Kidney glomerular epithelial cell (primary cell): Measurements from ENCODE around the gene DNMT3A.
A peak's percentile ranks its signal among the peaks of the same experiment; 100 is the strongest.
"Not testable (repeated sequence)": the region's sequence is repeated elsewhere in the genome, so short reads cannot be mapped to it uniquely, and the experiment has no call there.

Experiments used
- DNase-seq: peaks from one replicate; lab custom pipeline; 2025; lab: John Stamatoyannopoulos, UW

DNMT3A gene

GRCh38 chr2:25283921-25284320 lies 57.8 kb downstream of the DNMT3A start:
- DNase-seq = no peak

GRCh38 chr2:25281941-25282340 lies 59.8 kb downstream of the DNMT3A start:
- no peak for DNase-seq

DNA sequence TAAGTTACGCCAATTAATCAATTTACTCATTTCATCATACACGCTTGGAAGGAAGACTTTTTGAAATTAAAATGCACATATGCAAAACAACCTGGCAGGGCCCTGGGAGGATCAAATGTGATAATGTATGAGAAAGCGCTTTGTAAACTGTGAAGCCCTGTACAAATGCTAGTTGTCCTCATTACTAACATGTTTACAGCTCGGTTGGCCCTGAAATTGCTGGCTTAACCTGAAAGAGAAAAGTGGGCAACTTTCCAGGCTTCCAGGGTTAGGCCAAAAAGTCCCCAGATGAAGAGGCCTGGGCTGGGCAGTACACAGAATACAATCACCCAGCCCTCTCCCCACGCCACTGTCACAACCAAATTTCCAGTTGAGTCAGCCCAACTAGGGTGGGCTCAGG lies 60.2 kb downstream of the DNMT3A start:
- DNase-seq = no peak

- DNase-seq = no peak
Observed at GRCh38 chr2:25280051-25280687, 61.6 kb downstream of the DNMT3A start.

- no peak for DNase-seq
Observed at GRCh38 chr2:25279091-25279651, 62.6 kb downstream of the DNMT3A start.

DNA sequence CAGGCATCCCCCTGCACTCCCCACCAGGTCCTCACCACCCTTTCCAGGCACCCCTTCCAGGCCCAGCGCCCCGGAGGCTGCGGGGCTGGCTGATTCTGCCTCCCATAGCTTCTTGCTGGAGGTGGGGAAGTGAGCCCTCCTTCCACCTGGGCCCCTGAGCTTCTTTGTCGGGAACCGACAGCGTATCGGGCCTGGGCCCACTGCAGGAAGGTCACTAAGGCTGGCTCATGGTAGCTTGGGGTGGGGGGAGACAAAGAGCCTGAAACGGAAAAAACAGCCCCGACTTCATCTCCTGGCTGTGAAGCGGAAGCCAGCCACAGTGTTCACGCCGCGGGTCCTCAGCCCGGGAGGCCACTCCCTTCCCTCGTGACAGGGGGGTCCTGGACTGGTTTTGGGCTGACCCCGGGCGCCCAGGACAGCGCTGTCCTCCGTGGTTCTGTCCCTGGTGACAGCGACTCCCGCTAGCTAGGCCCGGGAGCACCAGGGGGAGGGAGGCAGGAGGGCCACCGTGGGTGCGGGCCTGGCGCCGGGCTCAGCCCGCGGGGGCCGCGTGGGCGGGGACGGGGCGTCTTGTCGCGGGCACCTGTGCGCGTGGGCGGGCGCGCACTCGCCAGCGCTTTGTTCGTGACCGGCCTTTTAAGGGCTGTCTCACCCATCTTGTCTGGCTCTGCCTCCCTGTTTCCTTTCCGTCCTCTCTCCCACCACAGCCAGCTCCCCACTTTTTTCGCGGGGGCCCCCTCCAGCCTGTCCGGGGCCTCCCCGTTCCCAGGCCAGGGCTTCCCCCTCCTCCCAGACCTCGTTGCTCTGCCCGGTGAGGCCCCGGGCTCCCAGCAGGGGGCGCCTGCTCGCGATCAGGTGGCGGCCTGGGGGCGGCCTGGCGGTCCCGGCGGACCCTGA lies 64.9 kb downstream of the DNMT3A start:
- DNase-seq = no peak

- no peak for DNase-seq
Observed at GRCh38 chr2:25275575-25275965, 66.2 kb downstream of the DNMT3A start.

DNA sequence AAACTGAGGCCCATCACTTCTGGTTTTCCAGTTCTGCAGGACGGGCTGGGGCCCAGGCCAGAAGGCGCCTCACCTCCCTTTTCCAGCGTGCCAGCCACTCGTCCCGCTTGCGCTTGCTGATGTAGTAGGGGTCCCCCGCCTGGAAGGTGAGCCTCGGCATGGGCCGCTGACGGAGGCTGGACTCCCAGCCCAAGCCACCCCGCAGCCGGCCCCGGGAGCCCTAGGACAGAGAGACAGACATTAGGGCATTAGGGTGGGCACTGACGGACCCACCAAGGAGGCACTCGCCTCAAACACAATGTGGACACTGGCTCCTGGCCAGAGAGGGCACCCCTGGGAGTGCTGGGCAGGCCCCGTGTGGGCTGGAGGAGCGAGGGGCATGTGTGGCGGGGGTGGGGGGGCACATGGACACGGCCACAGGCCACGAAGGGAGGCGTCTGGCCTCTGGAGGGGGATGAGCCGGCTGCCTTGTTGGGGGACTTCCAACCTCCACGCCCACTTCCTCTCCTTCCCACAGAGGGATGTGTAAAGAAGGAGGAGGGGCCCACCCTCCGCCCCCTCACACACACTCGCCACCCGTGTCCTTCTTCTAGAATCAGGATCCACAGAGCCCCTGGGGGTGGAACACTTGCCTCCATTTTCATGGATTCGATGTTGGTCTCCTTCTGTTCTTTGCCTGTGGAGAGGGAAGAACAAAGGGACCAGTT lies 66.7 kb downstream of the DNMT3A start:
- DNase-seq = no peak

DNA sequence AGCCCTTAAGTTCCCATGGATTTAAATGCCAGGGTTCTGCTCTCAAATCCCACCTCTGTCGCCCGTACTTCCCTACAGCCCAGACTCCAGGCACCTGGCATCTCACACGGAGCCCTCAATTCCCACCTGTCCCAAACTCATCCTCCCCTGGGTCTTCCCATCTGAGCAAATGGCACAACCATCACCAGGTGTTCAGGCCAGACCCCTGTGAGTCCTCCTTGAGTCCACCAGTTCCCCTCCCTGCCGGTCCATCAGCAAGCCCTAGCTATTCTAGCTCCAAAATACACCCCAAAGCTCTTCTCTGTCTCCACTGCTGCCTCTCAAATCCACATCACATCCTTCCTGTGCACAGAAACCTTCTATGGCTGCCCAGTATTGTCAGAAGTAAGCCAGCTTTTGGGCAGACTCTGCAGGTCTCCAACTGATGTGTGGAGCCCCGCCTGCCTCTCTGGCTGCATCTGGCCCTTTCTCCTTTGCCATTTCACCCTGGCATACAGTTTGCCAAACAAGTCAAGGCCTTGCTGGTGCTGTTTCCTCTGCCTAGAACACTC lies 67.7 kb downstream of the DNMT3A start:
- no peak for DNase-seq

DNA sequence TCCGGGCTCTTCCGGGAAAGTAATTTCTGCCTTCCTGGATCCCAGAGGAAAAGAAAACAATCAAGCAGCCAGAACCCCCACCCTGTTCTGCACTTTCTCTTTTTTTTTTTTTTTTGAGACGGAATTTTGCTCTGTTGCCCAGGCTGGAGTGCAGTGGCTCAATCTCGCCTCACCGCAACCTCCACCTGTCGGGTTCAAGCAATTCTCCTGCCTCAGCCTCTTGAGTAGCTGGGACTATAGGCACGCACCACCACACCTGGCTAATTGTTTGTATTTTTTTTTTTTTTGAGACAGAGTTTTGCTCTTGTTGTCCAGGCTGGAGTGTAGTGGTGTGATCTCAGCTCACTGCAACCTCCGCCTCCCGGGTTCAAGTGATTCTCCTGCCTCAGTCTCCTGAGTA lies 69.0 kb downstream of the DNMT3A start:
- not testable (repeated sequence) for DNase-seq

- DNase-seq = no peak
Observed at GRCh38 chr2:25270061-25270460, 71.7 kb downstream of the DNMT3A start.

DNA sequence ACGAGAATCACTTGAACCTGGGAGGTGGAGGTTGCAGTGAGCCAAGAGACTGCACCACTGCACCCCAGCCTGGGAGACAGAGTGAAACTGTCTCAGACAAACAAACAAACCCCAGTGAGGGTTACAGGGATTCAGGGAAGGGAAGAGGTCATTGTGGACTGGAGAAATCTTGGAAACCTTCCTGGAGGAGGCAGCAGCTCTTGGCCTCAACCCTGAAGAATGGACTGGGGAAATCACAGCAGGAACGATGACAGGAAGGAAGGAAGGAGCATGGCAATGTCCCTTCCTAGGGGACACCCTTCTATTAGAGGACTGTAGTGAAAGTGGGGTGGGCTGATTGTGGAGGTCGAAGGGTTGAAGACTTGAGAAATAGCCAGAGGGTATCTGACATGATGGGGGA lies 72.5 kb downstream of the DNMT3A start:
- DNase-seq = no peak

DNA sequence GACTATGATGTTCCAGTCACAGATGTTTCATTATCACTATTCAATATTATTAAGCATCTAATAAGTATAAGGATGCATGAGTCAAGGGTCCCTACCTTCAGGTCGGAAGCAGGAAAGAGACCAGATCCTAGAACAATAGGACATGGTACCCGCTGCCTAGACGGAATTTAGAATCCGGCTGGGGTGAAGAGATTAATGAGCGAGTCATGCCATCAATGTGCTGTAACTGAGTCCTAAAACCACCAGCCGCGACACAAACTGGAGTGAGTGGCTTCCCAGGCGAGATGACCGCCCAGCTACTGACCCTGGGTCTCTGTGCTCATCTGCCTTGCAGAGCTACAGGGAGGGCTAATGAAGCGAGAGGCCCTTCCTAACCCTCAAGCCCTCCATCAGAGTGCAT lies 73.6 kb downstream of the DNMT3A start:
- DNase-seq = peak; percentile 19

DNA sequence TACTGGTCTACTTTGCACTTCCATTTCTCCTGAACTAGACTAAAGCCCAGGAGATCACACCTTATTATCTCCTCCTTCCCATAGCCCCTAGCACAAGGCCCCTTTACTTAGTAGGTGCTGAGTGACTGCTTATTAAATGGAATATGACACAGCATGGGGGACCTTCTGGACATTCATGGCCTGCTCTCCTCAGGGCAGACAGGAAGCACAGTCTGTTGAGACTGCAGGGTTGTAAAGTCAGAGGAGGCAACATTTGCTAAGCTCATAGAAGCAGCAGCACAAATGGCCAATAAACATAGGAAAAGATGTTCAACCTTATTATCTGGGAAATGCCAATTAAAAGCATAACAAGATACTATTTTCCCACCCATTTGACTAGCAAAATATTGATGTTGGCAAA lies 75.3 kb downstream of the DNMT3A start:
- DNase-seq = no peak

DNA sequence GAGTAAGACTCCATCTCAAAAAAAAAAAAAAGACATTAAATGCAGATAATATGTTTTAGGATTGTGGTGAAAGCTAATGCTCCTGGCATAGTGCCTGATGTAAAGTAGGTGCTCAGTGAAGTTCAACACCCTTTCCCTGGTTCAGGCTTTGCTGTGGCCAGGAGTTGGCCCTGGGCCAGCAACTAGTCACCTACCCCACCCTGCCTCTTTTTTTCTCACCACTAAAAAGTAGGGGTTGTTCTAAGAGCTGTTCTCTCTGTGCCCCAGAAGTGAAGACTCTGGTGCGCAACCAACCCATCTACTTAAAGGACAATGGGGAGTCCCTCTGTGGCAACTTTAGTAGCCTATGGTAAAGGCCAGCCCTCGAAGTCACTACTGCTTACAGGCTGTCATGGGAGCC lies 75.9 kb downstream of the DNMT3A start:
- DNase-seq = no peak

- DNase-seq = no peak
Observed at GRCh38 chr2:25265001-25265400, 76.7 kb downstream of the DNMT3A start.

DNA sequence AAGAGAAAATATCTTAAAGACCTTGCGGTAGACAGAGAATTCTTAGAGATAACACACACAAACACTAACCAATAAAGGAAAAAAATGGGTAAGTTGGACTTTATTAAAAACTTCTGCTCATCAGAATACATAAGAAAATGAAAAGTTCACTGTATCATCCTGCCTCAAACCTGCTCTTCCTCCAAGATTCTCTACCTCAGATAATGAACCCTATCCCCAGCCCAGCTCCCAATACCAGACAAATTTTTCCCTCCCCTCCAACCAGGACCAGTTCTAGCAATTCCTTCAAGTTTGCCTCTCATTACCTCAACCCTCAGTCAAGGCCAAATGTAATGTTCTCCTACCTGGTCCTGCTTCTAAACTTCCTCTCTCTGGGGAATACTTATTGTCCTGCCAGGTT lies 79.4 kb downstream of the DNMT3A start:
- DNase-seq = no peak

DNA sequence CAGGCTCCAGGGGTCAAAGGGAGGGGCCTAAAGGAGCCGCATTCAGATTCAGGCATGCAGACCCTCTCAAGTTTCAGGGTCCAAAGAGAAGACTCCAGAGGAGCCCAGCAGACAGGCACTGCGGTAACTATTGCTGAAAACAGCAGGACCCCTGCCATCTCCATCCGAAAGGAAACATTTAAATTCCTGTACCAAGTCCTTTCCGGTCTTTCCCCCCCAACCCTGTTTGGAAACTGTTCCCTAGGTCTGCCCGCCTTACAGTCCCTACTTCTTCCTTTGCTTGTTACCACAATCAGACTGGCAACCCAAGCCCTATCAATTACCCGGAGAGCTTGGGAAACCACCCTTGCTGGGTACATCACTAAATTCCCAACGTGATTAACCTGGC lies 82.0 kb downstream of the DNMT3A start:
- DNase-seq = no peak

DNA sequence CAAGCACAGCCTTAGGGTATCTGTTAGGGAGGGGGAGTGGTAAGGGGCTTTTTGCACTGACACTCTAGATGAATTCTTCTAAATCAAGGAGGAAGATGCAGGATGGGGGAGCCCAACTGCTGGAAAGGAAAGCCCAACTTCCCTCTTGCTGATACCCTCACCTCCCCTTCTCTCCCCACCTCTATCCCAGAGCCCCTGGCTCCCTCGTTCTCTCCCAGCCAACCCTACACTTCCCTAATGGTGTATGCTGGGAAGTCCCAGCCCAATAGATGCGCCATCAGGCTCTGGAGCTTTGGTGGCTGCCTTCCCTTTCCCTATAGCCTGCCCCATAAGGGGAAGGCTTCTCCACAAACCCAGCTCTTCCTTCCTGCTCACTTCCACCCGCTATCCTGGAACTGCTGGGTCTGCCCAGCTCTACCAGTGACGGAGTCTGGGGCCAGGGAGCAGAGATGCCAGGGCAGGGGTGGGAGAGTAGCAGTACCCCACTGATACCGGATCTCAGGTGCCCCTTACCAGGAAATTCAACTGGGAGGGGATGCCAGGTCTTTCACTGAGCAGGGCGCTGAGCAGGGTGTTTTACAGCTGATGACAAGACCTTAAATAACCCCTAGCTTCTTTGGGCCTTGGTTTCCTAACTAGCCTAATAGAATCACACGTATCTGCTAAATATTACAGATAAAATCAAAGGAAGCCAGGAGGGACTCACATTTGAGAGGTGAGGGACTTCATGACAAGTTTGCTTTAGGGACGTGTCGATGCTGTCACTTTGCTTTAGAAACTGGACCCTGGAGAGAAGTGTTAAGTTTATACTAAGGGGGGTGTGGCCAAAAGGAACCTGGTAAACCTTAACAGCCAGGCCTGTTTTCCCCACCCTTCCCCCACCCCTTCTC lies 82.6 kb downstream of the DNMT3A start:
- DNase-seq = no peak

GRCh38 chr2:25257931-25258846 lies 83.5 kb downstream of the DNMT3A start:
- DNase-seq = no peak
